Fibroblast of pulmonary artery (primary cell): ENCODE measurements around the gene PIKFYVE.
"Not testable (repeated sequence)": the region's sequence is repeated elsewhere in the genome, so short reads cannot be mapped to it uniquely, and the experiment has no call there.

ENCODE experiments used
- DNase-seq: peaks from one replicate; pipeline ENCODE4 v3.0.0-alpha.2; 2010; ENCODE audit warnings: low read depth
- H3K4me3 ChIP-seq: replicated peaks from 2 replicates; pipeline ENCODE4 v1.5.1; 2011; ENCODE audit warnings: low read depth, mild to moderate bottlenecking, control low read depth, low read length, moderate library complexity
- CTCF ChIP-seq: IDR thresholded peaks from 2 replicates; pipeline ENCODE4 v1.5.1; 2011; ENCODE audit warnings: mild to moderate bottlenecking, control low read depth, low read length, inconsistent platforms; ENCODE audit errors: missing control alignments

Gene PIKFYVE

GRCh38 chr2:208265801-208266552 lies at the start of gene PIKFYVE:
TSS of gene PIKFYVE (plus strand) at chr2:208266255. CDS start at chr2:208271520, 5,265 bp downstream.
- peak; percentile 99 for DNase-seq
- peak within 1 kb of the TSS; percentile 65 for H3K4me3 ChIP-seq
- TF ChIP-seq CTCF: no peak

GRCh38 chr2:208221873-208222272 lies 44.2 kb upstream of the PIKFYVE start:
- not testable (repeated sequence) for H3K4me3 ChIP-seq

GRCh38 chr2:208222351-208222750 lies 43.7 kb upstream of the PIKFYVE start:
- no peak overlapping the region for H3K4me3 ChIP-seq
- DNase-seq: peak; percentile 12
- TF ChIP-seq CTCF: no peak

More at GRCh38 chr2:208221873-208222272, 44.2 kb upstream of the PIKFYVE start:
- DNase-seq: not testable (repeated sequence)

- no peak for DNase-seq
- TF ChIP-seq CTCF: no peak
- H3K4me3 ChIP-seq: no peak overlapping the region
Observed at GRCh38 chr2:208224802-208225201, 41.3 kb upstream of the PIKFYVE start.

GRCh38 chr2:208227581-208228232 lies 38.3 kb upstream of the PIKFYVE start:
- no peak for DNase-seq
- no peak overlapping the region for H3K4me3 ChIP-seq
- no peak for TF ChIP-seq CTCF

GRCh38 chr2:208228476-208228875 lies 37.6 kb upstream of the PIKFYVE start:
- TF ChIP-seq CTCF: no peak
- DNase-seq: no peak

GRCh38 chr2:208234786-208235185 lies 31.3 kb upstream of the PIKFYVE start:
- H3K4me3 ChIP-seq: no peak overlapping the region
- no peak for TF ChIP-seq CTCF

More at GRCh38 chr2:208228476-208228875, 37.6 kb upstream of the PIKFYVE start:
- no peak overlapping the region for H3K4me3 ChIP-seq

More at GRCh38 chr2:208234786-208235185, 31.3 kb upstream of the PIKFYVE start:
- no peak for DNase-seq
